Measurements from ENCODE around the gene MYOG. TPM values are rescaled to one million over a fixed set of nuclear protein-coding genes. Genes with fewer than 3 reads are reported as not detected.

Gene MYOG
- polyA plus RNA-seq, 3 donors = not detected

DNA sequence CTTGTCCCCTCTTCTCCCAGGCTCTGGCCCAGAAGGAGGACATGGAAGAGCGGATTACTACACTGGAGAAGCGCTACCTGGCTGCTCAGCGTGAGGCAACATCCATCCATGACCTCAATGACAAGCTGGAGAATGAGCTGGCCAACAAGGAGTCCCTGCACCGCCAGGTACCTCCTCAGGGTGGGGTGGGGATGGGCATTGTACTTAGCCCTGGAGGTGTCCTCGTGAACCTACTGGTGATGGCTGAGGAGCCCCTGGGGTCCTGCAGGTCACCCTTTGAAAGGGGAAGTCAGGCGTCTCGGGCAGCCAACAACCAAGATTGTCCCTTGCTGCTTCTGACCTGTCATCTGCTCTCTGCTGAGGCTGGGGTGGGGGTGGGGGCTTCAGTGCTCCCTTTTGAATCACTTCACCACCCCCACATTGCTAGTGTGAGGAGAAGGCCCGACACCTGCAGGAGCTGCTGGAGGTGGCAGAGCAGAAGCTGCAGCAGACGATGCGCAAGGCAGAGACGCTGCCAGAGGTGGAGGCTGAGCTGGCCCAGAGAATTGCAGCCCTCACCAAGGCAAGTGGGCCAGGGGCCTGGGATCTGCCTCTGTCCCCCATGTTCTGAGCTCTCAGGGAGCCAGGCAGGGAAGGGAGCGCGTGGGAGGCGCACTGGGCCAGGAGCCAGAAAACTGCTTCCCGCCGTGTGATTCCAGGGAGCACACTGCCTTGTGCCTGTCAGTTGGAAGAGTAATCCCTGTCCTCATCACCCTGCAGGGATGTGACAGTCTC, 39.8 kb downstream of the MYOG start:
- H3K79me2 ChIP-seq (ENCODE audit: insufficient read depth, low read length) = no peaks in the 10 kb centered on the region
- no peak overlapping the region for H3K27ac ChIP-seq (ENCODE audit: low read depth in 1 of 2, low read length in 2 of 2)
- H3K9me3 ChIP-seq (replicated peaks in 1 of 2; ENCODE audit: control insufficient read depth in 1 of 2, insufficient read depth in 1 of 2, low read length in 2 of 2) = no peaks in the 10 kb centered on the region
- no peaks in the 10 kb centered on the region for H3K36me3 ChIP-seq (replicated peaks in 1 of 2; ENCODE audit: control insufficient read depth in 1 of 2, insufficient read depth in 2 of 2, low read length in 2 of 2)
- no peaks in the 10 kb centered on the region for H3K36me3 Mint-ChIP-seq
- peaks cover 14% of the 10 kb centered on the region for H3K4me1 Mint-ChIP-seq
- no peak overlapping the region for H3K27ac Mint-ChIP-seq
- WGBS (ENCODE audit: insufficient coverage) = 93% methylated on average over 5 of the region's 16 CpGs
- no peak overlapping the region for H3K4me2 ChIP-seq (replicated peaks; ENCODE audit: extremely low read depth, low read length, poor library complexity, severe bottlenecking)
- H3K4me3 Mint-ChIP-seq = peak overlapping the region in 1 of 2 donors; percentile 12
- DNase-seq = no peak
- H3K27me3 ChIP-seq (ENCODE audit: control insufficient read depth in 2 of 2, insufficient read depth in 2 of 2, low read length in 2 of 2) = no peaks in the 10 kb centered on the region
- H3K4me3 ChIP-seq (replicated peaks in 1 of 3; ENCODE audit: low read depth in 2 of 3, low read length in 3 of 3) = no peak overlapping the region
- H3K27me3 Mint-ChIP-seq (ENCODE audit: low read depth in 3 of 3) = peaks cover 4 to 18% (median 16%) of the 10 kb centered on the region in 3 donors
- H3K9me3 Mint-ChIP-seq = no peaks in the 10 kb centered on the region
- H4K20me1 ChIP-seq (ENCODE audit: insufficient read depth, low read length) = no peaks in the 10 kb centered on the region
- H2AFZ ChIP-seq (ENCODE audit: insufficient read depth, low read depth, low read length, poor library complexity, severe bottlenecking) = no peak overlapping the region
- intact Hi-C loops (cut with micrococcal nuclease) = loop anchor here in 1 of 2 donors (10.0 kb wide), 1 partner anchor 79 kb away; the partner anchor contains the start of gene ADORA1
- TF ChIP-seq, protein P1, sequence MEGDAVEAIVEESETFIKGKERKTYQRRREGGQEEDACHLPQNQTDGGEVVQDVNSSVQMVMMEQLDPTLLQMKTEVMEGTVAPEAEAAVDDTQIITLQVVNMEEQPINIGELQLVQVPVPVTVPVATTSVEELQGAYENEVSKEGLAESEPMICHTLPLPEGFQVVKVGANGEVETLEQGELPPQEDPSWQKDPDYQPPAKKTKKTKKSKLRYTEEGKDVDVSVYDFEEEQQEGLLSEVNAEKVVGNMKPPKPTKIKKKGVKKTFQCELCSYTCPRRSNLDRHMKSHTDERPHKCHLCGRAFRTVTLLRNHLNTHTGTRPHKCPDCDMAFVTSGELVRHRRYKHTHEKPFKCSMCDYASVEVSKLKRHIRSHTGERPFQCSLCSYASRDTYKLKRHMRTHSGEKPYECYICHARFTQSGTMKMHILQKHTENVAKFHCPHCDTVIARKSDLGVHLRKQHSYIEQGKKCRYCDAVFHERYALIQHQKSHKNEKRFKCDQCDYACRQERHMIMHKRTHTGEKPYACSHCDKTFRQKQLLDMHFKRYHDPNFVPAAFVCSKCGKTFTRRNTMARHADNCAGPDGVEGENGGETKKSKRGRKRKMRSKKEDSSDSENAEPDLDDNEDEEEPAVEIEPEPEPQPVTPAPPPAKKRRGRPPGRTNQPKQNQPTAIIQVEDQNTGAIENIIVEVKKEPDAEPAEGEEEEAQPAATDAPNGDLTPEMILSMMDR (IDR thresholded peaks at IDR 0.05) = no peak
- no peak overlapping the region for H3K9ac ChIP-seq (ENCODE audit: insufficient read depth, low read length, poor library complexity, severe bottlenecking)
- peaks cover 7 to 8% of the 10 kb centered on the region in 2 donors for H3K4me1 ChIP-seq (ENCODE audit: control insufficient read depth in 1 of 2, insufficient read depth in 2 of 2, low read length in 2 of 2)

DNA sequence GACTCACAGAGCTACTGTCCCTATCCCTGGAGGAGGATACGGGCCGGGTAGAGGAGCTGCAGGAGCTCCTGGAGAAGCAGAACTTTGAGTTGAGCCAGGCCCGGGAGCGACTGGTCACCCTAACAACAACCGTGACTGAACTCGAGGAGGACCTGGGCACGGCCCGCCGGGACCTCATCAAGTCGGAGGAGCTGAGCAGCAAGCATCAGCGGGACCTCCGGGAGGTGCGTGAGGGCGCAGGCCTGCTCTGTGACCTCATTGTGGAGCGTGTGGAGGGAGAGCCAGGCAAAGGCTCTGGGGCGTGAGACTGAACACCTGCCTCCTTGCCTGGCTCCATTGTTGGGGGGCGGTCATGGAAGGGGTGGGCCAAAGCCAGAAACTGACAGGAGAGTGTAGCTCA, 40.5 kb downstream of the MYOG start:
- peaks cover 8% of the 10 kb centered on the region for H3K4me1 Mint-ChIP-seq
- intact Hi-C loops (cut with micrococcal nuclease) = loop anchor here in 1 of 2 donors (10.0 kb wide), 1 partner anchor 79 kb away; the partner anchor contains the start of gene ADORA1
- H4K20me1 ChIP-seq (ENCODE audit: insufficient read depth, low read length) = no peaks in the 10 kb centered on the region

More for the DNA sequence above, 40.5 kb downstream of the MYOG start:
- WGBS (ENCODE audit: insufficient coverage) = 95% methylated on average over 17 of the region's 17 CpGs
- H3K79me2 ChIP-seq (ENCODE audit: insufficient read depth, low read length) = no peaks in the 10 kb centered on the region
- peaks cover 7 to 8% of the 10 kb centered on the region in 2 donors for H3K4me1 ChIP-seq (ENCODE audit: control insufficient read depth in 1 of 2, insufficient read depth in 2 of 2, low read length in 2 of 2)
- no peaks in the 10 kb centered on the region for H3K36me3 ChIP-seq (replicated peaks in 1 of 2; ENCODE audit: control insufficient read depth in 1 of 2, insufficient read depth in 2 of 2, low read length in 2 of 2)
- H3K27ac ChIP-seq (ENCODE audit: low read depth in 1 of 2, low read length in 2 of 2) = no peak overlapping the region
- TF ChIP-seq, protein P1 (IDR thresholded peaks at IDR 0.05) = no peak
- no peak overlapping the region for H3K4me3 ChIP-seq (replicated peaks in 1 of 3; ENCODE audit: low read depth in 2 of 3, low read length in 3 of 3)
- Mint-ChIP-seq H3K9me3 (no peaks in the 10 kb centered on the region), H3K36me3 (no peaks in the 10 kb centered on the region), H3K27ac (no peak overlapping the region), H3K4me3 (peak overlapping the region in 1 of 2 donors; percentile 30), H3K27me3 (ENCODE audit: low read depth in 3 of 3) (peaks cover 2 to 18% (median 18%) of the 10 kb centered on the region in 3 donors)
- no peak overlapping the region for H3K9ac ChIP-seq (ENCODE audit: insufficient read depth, low read length, poor library complexity, severe bottlenecking)
- DNase-seq = no peak
- no peaks in the 10 kb centered on the region for H3K9me3 ChIP-seq (replicated peaks in 1 of 2; ENCODE audit: control insufficient read depth in 1 of 2, insufficient read depth in 1 of 2, low read length in 2 of 2)
- no peaks in the 10 kb centered on the region for H3K27me3 ChIP-seq (ENCODE audit: control insufficient read depth in 2 of 2, insufficient read depth in 2 of 2, low read length in 2 of 2)
- H3K4me2 ChIP-seq (replicated peaks; ENCODE audit: extremely low read depth, low read length, poor library complexity, severe bottlenecking) = no peak overlapping the region
- H2AFZ ChIP-seq (ENCODE audit: insufficient read depth, low read depth, low read length, poor library complexity, severe bottlenecking) = no peak overlapping the region
